HS-5 (cell line): ENCODE measurements around the gene CDCA8.
"Not testable (repeated sequence)": the region's sequence is repeated elsewhere in the genome, so short reads cannot be mapped to it uniquely, and the experiment has no call there.

Experiments
- DNase-seq: peaks from one replicate; pipeline ENCODE4 v3.0.0-alpha.2; 2012; ENCODE audit warnings: low read depth

Gene CDCA8

GRCh38 chr1:37718181-37718900 is 26.0 kb downstream of the CDCA8 start:
- no peak for DNase-seq

GRCh38 chr1:37718901-37719571 is 26.7 kb downstream of the CDCA8 start:
- DNase-seq, result no peak

GRCh38 chr1:37719572-37720195 is 27.4 kb downstream of the CDCA8 start:
- DNase-seq, result no peak

- no peak for DNase-seq
Measured at GRCh38 chr1:37720231-37721130, 28.2 kb downstream of the CDCA8 start.

- no peak for DNase-seq
Measured at GRCh38 chr1:37721565-37721964, 29.2 kb downstream of the CDCA8 start.

GRCh38 chr1:37722181-37723071 is 30.1 kb downstream of the CDCA8 start:
- no peak for DNase-seq

GRCh38 chr1:37723072-37723389 is 30.7 kb downstream of the CDCA8 start:
- no peak for DNase-seq

GRCh38 chr1:37723390-37724078 is 31.2 kb downstream of the CDCA8 start:
- no peak for DNase-seq

- DNase-seq, result no peak
Measured at GRCh38 chr1:37724575-37724974, 32.3 kb downstream of the CDCA8 start.

- DNase-seq, result no peak
Measured at GRCh38 chr1:37725851-37726613, 33.7 kb downstream of the CDCA8 start.

- DNase-seq, result no peak
Measured at GRCh38 chr1:37726751-37727585, 34.7 kb downstream of the CDCA8 start.

GRCh38 chr1:37728416-37728815 is 36.1 kb downstream of the CDCA8 start:
- no peak for DNase-seq

GRCh38 chr1:37730376-37730775 is 38.1 kb downstream of the CDCA8 start:
- no peak for DNase-seq

- no peak for DNase-seq
Measured at GRCh38 chr1:37731312-37732019, 39.1 kb downstream of the CDCA8 start.

GRCh38 chr1:37732111-37732780 is 39.9 kb downstream of the CDCA8 start:
- DNase-seq, result no peak

- DNase-seq, result no peak
Measured at GRCh38 chr1:37734629-37735591, 42.6 kb downstream of the CDCA8 start.

GRCh38 chr1:37737975-37738374 is 45.7 kb downstream of the CDCA8 start:
- DNase-seq, result not testable (repeated sequence)
